ENCODE measurements around the gene DGKQ. TPM values are rescaled to one million over a fixed set of nuclear protein-coding genes. Genes with fewer than 3 reads are reported as not detected.

DGKQ gene
- total RNA-seq, 1 donor = 9.9 TPM

DNA sequence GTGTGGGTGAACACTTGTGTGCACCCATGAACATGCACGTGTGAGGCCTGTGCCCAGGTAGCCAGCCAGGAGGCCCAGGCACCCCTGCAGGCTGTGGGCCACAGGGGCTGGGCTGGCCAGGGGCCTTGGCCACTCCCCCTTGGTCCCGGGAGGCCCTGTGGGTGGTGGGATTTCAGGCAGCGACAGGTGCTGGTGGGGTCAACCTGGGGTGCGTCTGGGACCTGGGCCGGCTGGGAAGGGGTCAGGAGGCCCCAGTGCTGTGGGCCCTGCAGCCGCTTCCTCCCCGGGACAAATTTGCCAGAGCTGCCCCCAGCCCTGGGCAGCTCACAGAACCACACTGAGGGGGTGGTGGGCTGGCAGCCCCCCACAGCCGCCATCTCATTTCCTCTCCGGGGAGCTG is 46.0 kb upstream of the DGKQ start:
- TF ChIP-seq CTCF (IDR thresholded peaks at IDR 0.05; ENCODE audit: insufficient read depth, low read length) = no peak
- DNase-seq (ENCODE audit: low read depth) = no peak
- no peak overlapping the region for H3K4me3 ChIP-seq (ENCODE audit: low read depth, low read length)

DNA sequence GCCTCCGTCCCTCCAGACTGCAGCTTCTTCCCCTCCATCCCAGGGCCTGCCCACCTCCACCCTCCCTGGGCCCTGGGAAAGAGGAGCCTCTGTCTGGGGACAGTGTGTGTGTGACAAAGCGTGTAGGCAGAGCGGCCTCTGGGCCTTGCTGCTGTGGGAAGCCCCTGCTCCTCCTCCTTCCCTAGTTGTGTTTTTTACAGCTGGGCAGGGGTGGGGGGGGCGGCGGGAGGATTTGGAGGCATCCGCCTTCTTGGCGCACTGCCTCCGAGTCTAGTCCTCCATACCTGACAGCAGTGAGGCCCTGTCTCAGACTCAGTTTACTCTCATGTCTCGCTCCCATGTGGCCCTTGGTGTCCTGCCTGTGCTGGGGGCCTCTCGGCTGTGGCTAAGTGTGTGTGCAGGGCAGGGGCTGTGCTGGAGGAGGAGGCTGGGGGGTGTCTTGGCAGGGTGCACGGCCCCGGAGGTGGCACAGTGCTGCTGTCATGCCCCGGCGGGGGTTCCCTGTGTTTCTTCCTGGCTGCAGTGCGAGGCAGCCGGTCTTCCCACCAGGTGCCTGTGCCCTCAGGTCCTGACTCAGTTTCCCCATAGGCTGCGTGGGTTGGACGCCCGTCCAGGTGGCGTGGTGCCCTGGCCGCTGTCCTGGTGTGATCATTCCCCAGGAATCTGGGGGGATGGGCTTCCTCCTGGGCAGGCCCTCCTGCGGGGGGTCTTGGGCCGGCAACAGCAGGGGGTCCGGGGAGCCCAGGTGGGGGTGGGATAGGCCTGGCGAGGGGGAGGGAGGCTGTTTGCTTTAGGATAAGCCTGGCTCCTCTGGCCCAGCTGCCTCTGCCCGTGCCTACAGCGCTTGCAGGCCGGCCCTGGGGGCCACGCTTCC is 45.0 kb upstream of the DGKQ start:
- no peak overlapping the region for H3K4me3 ChIP-seq (ENCODE audit: low read depth, low read length)
- TF ChIP-seq CTCF (IDR thresholded peaks at IDR 0.05; ENCODE audit: insufficient read depth, low read length) = no peak
- no peak for DNase-seq (ENCODE audit: low read depth)

- DNase-seq (ENCODE audit: low read depth) = no peak
- TF ChIP-seq CTCF (IDR thresholded peaks at IDR 0.05; ENCODE audit: insufficient read depth, low read length) = no peak
- no peak overlapping the region for H3K4me3 ChIP-seq (ENCODE audit: low read depth, low read length)
Observed at GRCh38 chr4:1017706-1018105, 44.3 kb upstream of the DGKQ start.

DNA sequence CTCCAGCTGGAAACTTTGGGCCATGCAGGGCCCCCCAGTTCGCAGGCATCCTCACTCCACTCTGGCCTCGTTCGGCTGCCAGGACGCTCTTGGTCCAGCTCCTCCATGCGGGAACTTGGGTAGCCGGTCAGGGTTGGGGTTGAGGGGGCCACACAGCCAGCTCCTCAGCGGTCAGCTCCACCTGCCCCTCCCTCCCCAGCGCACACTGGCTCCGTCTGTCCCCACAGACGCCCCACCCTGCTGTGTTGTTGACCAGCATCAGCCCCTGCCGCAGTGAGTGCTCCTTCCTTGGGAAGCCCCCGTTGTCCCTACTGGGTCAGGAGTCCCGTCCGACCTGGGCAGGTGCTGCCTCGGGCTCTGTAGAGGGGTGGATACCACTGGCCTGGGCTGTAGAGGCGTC is 43.8 kb upstream of the DGKQ start:
- no peak overlapping the region for H3K4me3 ChIP-seq (ENCODE audit: low read depth, low read length)
- no peak for DNase-seq (ENCODE audit: low read depth)
- no peak for TF ChIP-seq CTCF (IDR thresholded peaks at IDR 0.05; ENCODE audit: insufficient read depth, low read length)

DNA sequence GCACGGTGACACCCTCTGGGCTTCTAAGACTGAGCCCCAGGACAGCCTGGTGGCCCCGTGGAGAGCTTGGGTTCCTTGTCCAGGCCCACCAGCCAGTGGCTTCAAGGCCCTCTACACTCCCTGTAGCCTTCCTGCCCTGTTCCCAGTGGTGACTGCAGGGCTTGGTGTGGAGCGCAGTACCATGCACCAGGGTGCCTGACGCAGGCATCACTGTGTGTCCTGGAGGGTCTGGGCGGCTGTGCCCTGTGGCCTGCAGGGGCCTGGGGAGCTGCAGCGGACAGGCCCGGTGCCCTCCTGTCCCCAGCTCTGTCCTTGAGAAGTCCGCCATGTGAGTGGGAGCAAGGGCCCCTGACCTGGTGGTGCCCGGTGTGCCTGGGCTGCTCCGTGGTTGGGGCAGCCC is 42.4 kb upstream of the DGKQ start:
- TF ChIP-seq CTCF (IDR thresholded peaks at IDR 0.05; ENCODE audit: insufficient read depth, low read length) = no peak
- H3K4me3 ChIP-seq (ENCODE audit: low read depth, low read length) = no peak overlapping the region
- no peak for DNase-seq (ENCODE audit: low read depth)

DNA sequence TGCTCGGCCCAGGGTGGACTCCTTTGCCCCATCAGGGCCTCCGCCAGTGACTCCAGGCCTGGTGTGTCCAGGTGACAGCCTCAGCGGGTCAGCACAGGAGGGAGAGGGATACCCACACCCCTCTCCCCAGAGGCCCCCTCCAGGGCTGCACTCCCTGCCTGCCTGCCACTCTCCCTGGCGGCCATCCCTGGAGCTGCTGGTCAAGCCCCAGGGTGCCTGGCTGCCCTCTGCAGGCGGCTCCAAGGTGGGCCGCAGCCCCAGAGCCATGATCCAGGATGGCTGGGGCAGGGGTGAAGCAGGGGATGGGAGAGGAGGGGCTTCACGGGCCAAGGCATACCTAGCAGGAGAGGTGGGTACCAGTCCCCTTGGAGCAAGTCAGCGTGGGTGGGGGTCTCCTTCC is 41.8 kb upstream of the DGKQ start:
- TF ChIP-seq CTCF (IDR thresholded peaks at IDR 0.05; ENCODE audit: insufficient read depth, low read length) = no peak
- DNase-seq (ENCODE audit: low read depth) = no peak
- no peak overlapping the region for H3K4me3 ChIP-seq (ENCODE audit: low read depth, low read length)

Measured in fibroblast of the aortic adventitia (primary cell).